H1 (cell line): ENCODE data around the gene VCPKMT. TPM values are rescaled to one million over a fixed set of nuclear protein-coding genes. Genes with fewer than 3 reads are reported as not detected.

Experiments used
- CTCF ChIA-PET: fragments of 300-600 bp; sonication (Branson Sonifier 250); formaldehyde crosslinking; loops from one replicate; lab custom pipeline; 2021; ENCODE audit not compliant: partially characterized antibody; lab: Charles Lee
- POLR2A ChIA-PET: fragments of 300-600 bp; sonication (Branson Sonifier 250); formaldehyde crosslinking; loops from one replicate; lab custom pipeline; 2021; ENCODE audit warnings: inconsistent platforms; ENCODE audit not compliant: partially characterized antibody; lab: Charles Lee
- DNase-seq, 2 experiments: peaks; one replicate each; pipeline versions ENCODE4 v3.0.0 to v3.0.0-alpha.2; 2010 to 2022; ENCODE audit warnings: low spot score in 2 of 2, low read depth in 1 of 2, mixed read lengths in 1 of 2
- FAIRE-seq: peaks from 2 replicates; lab custom pipeline; 2011; peaks lifted over from hg19 to GRCh38; lab: Jason Lieb, UNC
- H2AFZ ChIP-seq: 2 replicates; pipeline ENCODE4 v1.8.1; 2012; ENCODE audit warnings: low read length, inconsistent platforms
- H2AK5ac ChIP-seq: 2 replicates; pipeline ENCODE4 v1.6.1; 2013; ENCODE audit warnings: low read depth, low read length
- H2BK120ac ChIP-seq: replicated peaks from 2 replicates; pipeline ENCODE3; 2013; ENCODE audit warnings: low read depth, low read length, inconsistent platforms
- H2BK12ac ChIP-seq: 2 replicates; pipeline ENCODE4 v1.6.1; 2013; ENCODE audit warnings: low read depth, low read length
- H2BK15ac ChIP-seq: 2 replicates; pipeline ENCODE4 v1.6.1; 2013; ENCODE audit warnings: low read length
- H2BK20ac ChIP-seq: 2 replicates; pipeline ENCODE4 v1.6.1; 2013; ENCODE audit warnings: low read length
- H2BK5ac ChIP-seq: 2 replicates; pipeline ENCODE4 v1.6.1; 2013; ENCODE audit warnings: low read depth, low read length
- H3K14ac ChIP-seq: 2 replicates; pipeline ENCODE4 v1.6.1; 2013; ENCODE audit warnings: inconsistent platforms; ENCODE audit not compliant: insufficient read length
- H3K18ac ChIP-seq: 2 replicates; pipeline ENCODE4 v1.6.1; 2013; ENCODE audit warnings: low read length; ENCODE audit errors: extremely low read depth
- H3K23ac ChIP-seq: 2 replicates; pipeline ENCODE4 v1.6.1; 2013; ENCODE audit warnings: inconsistent platforms; ENCODE audit not compliant: insufficient read length
- H3K23me2 ChIP-seq: 2 replicates; pipeline ENCODE4 v1.6.1; 2013; ENCODE audit warnings: low read depth, low read length
- H3K27ac ChIP-seq: 2 replicates; pipeline ENCODE4 v1.6.1; 2011; ENCODE audit warnings: low read depth, low read length, inconsistent platforms
- H3K27me3 ChIP-seq, 4 experiments: replicated peaks in 1 of 4; 1 replicate in 1 of 4; 2 replicates in 3 of 4; pipeline versions ENCODE4 v1.6.1 to v1.8.1; 2011 to 2013; ENCODE audit warnings: low read length in 3 of 4, mild to moderate bottlenecking in 3 of 4, inconsistent platforms in 2 of 4, mixed read lengths in 2 of 4, moderate library complexity in 1 of 4; ENCODE audit not compliant: control insufficient read depth in 3 of 4, insufficient read depth in 3 of 4; ENCODE audit errors: extremely low read depth in 1 of 4
- H3K36me3 ChIP-seq, 4 experiments: 2 replicates each; pipeline versions ENCODE4 v1.6.1 to v1.8.1; 2011 to 2013; ENCODE audit warnings: mild to moderate bottlenecking in 4 of 4, low read length in 3 of 4, moderate library complexity in 2 of 4, control low read depth in 1 of 4, inconsistent platforms in 1 of 4; ENCODE audit not compliant: insufficient read depth in 4 of 4, control insufficient read depth in 2 of 4
- H3K4ac ChIP-seq: replicated peaks from 2 replicates; pipeline ENCODE3; 2013; ENCODE audit warnings: low read length, low read depth, mixed read lengths, inconsistent platforms; ENCODE audit not compliant: insufficient read length
- H3K4me1 ChIP-seq, 4 experiments: replicated peaks in 1 of 4; 1 replicate in 1 of 4; 2 replicates in 3 of 4; pipeline versions ENCODE4 v1.6.1 to v1.8.1; 2011 to 2013; ENCODE audit warnings: low read length in 3 of 4, inconsistent platforms in 2 of 4, mixed read lengths in 1 of 4; ENCODE audit not compliant: insufficient read depth in 4 of 4, control insufficient read depth in 3 of 4
- H3K4me2 ChIP-seq, 2 experiments: 2 replicates each; pipeline versions ENCODE4 v1.6.1 to v1.8.1; 2011 to 2013; ENCODE audit warnings: low read depth in 2 of 2, low read length in 2 of 2, control low read depth in 1 of 2, inconsistent platforms in 1 of 2, mild to moderate bottlenecking in 1 of 2; ENCODE audit not compliant: insufficient read depth in 1 of 2
- H3K4me3 ChIP-seq, 4 experiments: fragments of 200-600, 300-600 bp in 1 of 4; sonication (generic), shearing (Covaris generic), sonication (Bioruptor Twin) in 1 of 4; 2 replicates each; pipeline versions ENCODE4 v1.5.1 to v1.8.1; 2011 to 2016; ENCODE audit warnings: low read length in 4 of 4, low read depth in 3 of 4, control low read depth in 2 of 4, inconsistent platforms in 2 of 4, mild to moderate bottlenecking in 2 of 4, mixed read lengths in 1 of 4, moderate library complexity in 1 of 4; ENCODE audit not compliant: insufficient read depth in 2 of 4; ENCODE audit errors: extremely low read depth in 1 of 4
- H3K56ac ChIP-seq: replicated peaks from 2 replicates; pipeline ENCODE3; 2013; ENCODE audit warnings: low read depth, mild to moderate bottlenecking, mixed read lengths, low read length, inconsistent platforms; ENCODE audit not compliant: insufficient read length
- H3K79me1 ChIP-seq: 2 replicates; pipeline ENCODE4 v1.6.1; 2013; ENCODE audit warnings: low read depth, low read length, control low read depth
- H3K79me2 ChIP-seq, 2 experiments: 2 replicates each; pipeline versions ENCODE4 v1.6.1 to v1.8.1; 2012 to 2013; ENCODE audit warnings: low read length in 2 of 2, mild to moderate bottlenecking in 2 of 2, inconsistent platforms in 1 of 2; ENCODE audit not compliant: insufficient read depth in 2 of 2, control insufficient read depth in 1 of 2
- H3K9ac ChIP-seq, 4 experiments: replicated peaks in 1 of 4; 1 replicate in 1 of 4; 2 replicates in 3 of 4; pipeline versions ENCODE4 v1.6.1 to v1.8.1; 2011 to 2013; ENCODE audit warnings: low read depth in 3 of 4, low read length in 3 of 4, control low read depth in 2 of 4, mild to moderate bottlenecking in 2 of 4, moderate library complexity in 2 of 4, inconsistent platforms in 1 of 4; ENCODE audit errors: extremely low read depth in 1 of 4
- H3K9me3 ChIP-seq, 2 experiments: 2 replicates each; pipeline versions ENCODE4 v1.6.1 to v1.8.1; 2012 to 2013; ENCODE audit warnings: mild to moderate bottlenecking in 2 of 2, moderate library complexity in 2 of 2, control low read depth in 1 of 2, inconsistent platforms in 1 of 2, low read depth in 1 of 2, low read length in 1 of 2, mixed read lengths in 1 of 2; ENCODE audit not compliant: insufficient read depth in 2 of 2
- H4K20me1 ChIP-seq, 2 experiments: replicated peaks in 1 of 2; 2 replicates each; pipeline versions ENCODE3 to v1.8.1; 2011 to 2013; ENCODE audit warnings: inconsistent platforms in 2 of 2, low read length in 2 of 2, mild to moderate bottlenecking in 1 of 2; ENCODE audit not compliant: insufficient read depth in 2 of 2, control insufficient read depth in 1 of 2
- H4K5ac ChIP-seq: 2 replicates; pipeline ENCODE4 v1.6.1; 2013; ENCODE audit warnings: low read length, low read depth, mixed read lengths, inconsistent platforms; ENCODE audit not compliant: insufficient read length
- H4K8ac ChIP-seq: 2 replicates; pipeline ENCODE4 v1.8.0; 2013; ENCODE audit warnings: mild to moderate bottlenecking, moderate library complexity, low read length, inconsistent platforms; ENCODE audit not compliant: insufficient read depth; ENCODE audit errors: extremely low read depth
- H4K91ac ChIP-seq: replicated peaks from 2 replicates; pipeline ENCODE3; 2013; ENCODE audit warnings: low read length, mixed read lengths, inconsistent platforms; ENCODE audit not compliant: insufficient read length
- ATF3 ChIP-seq: IDR thresholded peaks from 2 replicates; pipeline ENCODE4 v1.6.1; 2011; ENCODE audit warnings: low read depth, mild to moderate bottlenecking, low read length; ENCODE audit not compliant: insufficient read depth
- CEBPB ChIP-seq: IDR thresholded peaks from 2 replicates; pipeline ENCODE4 v1.6.1; 2012; ENCODE audit warnings: low read depth, low read length
- CREB1 ChIP-seq: IDR thresholded peaks from 2 replicates; pipeline ENCODE4 v1.6.1; 2012; ENCODE audit warnings: inconsistent platforms
- CTBP2 ChIP-seq: IDR thresholded peaks from 2 replicates; pipeline ENCODE4 v1.7.0; 2011; ENCODE audit warnings: borderline replicate concordance, mild to moderate bottlenecking, moderate library complexity, mixed read lengths, low read length; ENCODE audit not compliant: insufficient read depth, insufficient read length
- E2F6 ChIP-seq: IDR thresholded peaks from 2 replicates; pipeline ENCODE4 v1.6.1; 2012; ENCODE audit warnings: inconsistent platforms
- GTF2F1 ChIP-seq: IDR thresholded peaks from 2 replicates; pipeline ENCODE4 v1.6.1; 2012; ENCODE audit warnings: low read depth, low read length, improper control_type of control experiment, borderline replicate concordance
- MAX ChIP-seq: IDR thresholded peaks from 2 replicates; pipeline ENCODE4 v1.6.1; 2012; ENCODE audit warnings: inconsistent platforms
- RAD21 ChIP-seq, 2 experiments: IDR thresholded peaks in 1 of 2; conservative IDR thresholded peaks in 1 of 2; 2 replicates each; pipeline ENCODE4 v1.6.1; 2011; ENCODE audit warnings: low read depth in 2 of 2, low read length in 2 of 2, improper control_type of control experiment in 1 of 2, inconsistent platforms in 1 of 2, mild to moderate bottlenecking in 1 of 2, moderate library complexity in 1 of 2
- RFX5 ChIP-seq: IDR thresholded peaks from 2 replicates; pipeline ENCODE4 v1.6.1; 2011; ENCODE audit warnings: low read depth, low read length, improper control_type of control experiment, borderline replicate concordance
- SIRT6 ChIP-seq: IDR thresholded peaks from one replicate; pipeline ENCODE4 v1.7.1; 2012; ENCODE audit warnings: low read length, inconsistent platforms
- SIX5 ChIP-seq: IDR thresholded peaks from 2 replicates; pipeline ENCODE4 v1.6.1; 2011; ENCODE audit warnings: mild to moderate bottlenecking, low read depth, low read length
- WGBS, 2 experiments: shearing (Covaris generic) in 1 of 2; methylation state at CpG; one replicate each; pipeline versions ENCODE4 v1.1.6 to v1.1.7; 2013 to 2015; ENCODE audit warnings: low lambda C conversion rate in 2 of 2, mixed read lengths in 2 of 2, inconsistent platforms in 1 of 2, low coverage in 1 of 2, missing lambda C conversion rate in 1 of 2; ENCODE audit not compliant: insufficient replicate concordance in 2 of 2, insufficient coverage in 1 of 2, insufficient read length in 1 of 2; ENCODE audit errors: extremely low coverage in 1 of 2, missing lambda C conversion rate in 1 of 2; 5-methylcytosine and 5-hydroxymethylcytosine counted together
- polyA plus RNA-seq, 7 experiments: library from polyadenylated mRNA; depleted of rRNA in 3 of 7; stranded (reverse) in 5 of 7; unstranded in 2 of 7; fragments of >200 nt in 5 of 7; fragments of 200-250 nt in 2 of 7; gene quantifications; 1 replicate in 5 of 7; 2 replicates in 1 of 7; 4 replicates in 1 of 7; pipeline versions ENCODE4 v1.2.1 to v1.2.3, GENCODE V29; 2011 to 2013; ENCODE audit warnings: missing spikeins in 2 of 7, mixed read lengths in 2 of 7
- total RNA-seq: library from RNA; stranded (reverse); fragmentation: NEBNext Ultra II Directional; extraction: Animal tissue kit (Norgen Biotek cat#: 25700); gene quantifications from 2 replicates; pipeline ENCODE4 v1.2.1, GENCODE V29; 2021

The VCPKMT gene
- total and polyA plus RNA-seq, 2 of the 8 experiments (the other 6 are each of a cell fraction or from before 2014, with no cell fraction given), result 3.8 to 7.1 TPM

GRCh38 chr14:50091240-50091913 lies 25.0 kb downstream of the VCPKMT start:
- no peak overlapping the region for H3K23ac ChIP-seq
- H2BK12ac ChIP-seq, result peak overlapping the region; percentile 51; the same call in 1 of the 2 replicates
- H3K27ac ChIP-seq, result no peak overlapping the region; the same call in 1 of the 2 replicates
- H3K79me1 ChIP-seq, result no peaks in the 10 kb centered on the region
- ChIA-PET CTCF (interaction anchor here (1.1 to 4.2 kb wide), 9 partner anchors 9 to 230 kb away, joined by 3 to 47 read pairs (median 4); no protein-coding TSS in a partner anchor), POLR2A (interaction anchor here (0.6 to 1.9 kb wide), 3 partner anchors 15 to 150 kb away, joined by 3 to 5 read pairs (median 4); partner anchors contain the start of gene VCPKMT)
- no peaks in the 10 kb centered on the region; a peak in 1 of 7 replicates for H3K27me3 ChIP-seq
- FAIRE-seq (no peak), DNase-seq (no peak)
- H3K56ac ChIP-seq, result no peak overlapping the region
- H4K8ac ChIP-seq, result no peak overlapping the region
- H2BK5ac ChIP-seq, result no peak overlapping the region
- no peak overlapping the region for H3K18ac ChIP-seq
- peak overlapping the region; percentile 52; the same call in 1 of the 2 replicates for H2BK20ac ChIP-seq
- H2BK15ac ChIP-seq, result peak overlapping the region; percentile 54
- H4K91ac ChIP-seq, result no peak overlapping the region
- no peak overlapping the region for H2AFZ ChIP-seq
- H4K5ac ChIP-seq, result no peak overlapping the region
- no peaks in the 10 kb centered on the region; the same call in 1 of the 2 replicates for H3K23me2 ChIP-seq
- H3K4me2 ChIP-seq, result no peak overlapping the region
- no peaks in the 10 kb centered on the region for H3K9me3 ChIP-seq
- H3K79me2 ChIP-seq, result no peaks in the 10 kb centered on the region
- H3K14ac ChIP-seq, result no peak overlapping the region
- H2BK120ac ChIP-seq, result no peak overlapping the region
- 91% methylated on average over 7 of the region's 7 CpGs; no CpG with 5 or more reads in 1 of the 2 experiments for WGBS, 2 experiments
- H3K4me1 ChIP-seq, result peaks cover 0 to 5% (median 3%) of the 10 kb centered on the region in 4 experiments; a peak in 3 of 7 replicates
- no peak overlapping the region for H3K4ac ChIP-seq
- no peak overlapping the region for H3K4me3 ChIP-seq
- no peak overlapping the region for H3K9ac ChIP-seq
- H4K20me1 ChIP-seq, result no peaks in the 10 kb centered on the region
- no peak overlapping the region for H2AK5ac ChIP-seq
- no peaks in the 10 kb centered on the region for H3K36me3 ChIP-seq
- TF ChIP-seq RFX5, result no peak
- no peak for TF ChIP-seq CEBPB
- TF ChIP-seq SIRT6, result no peak
- no peak for TF ChIP-seq MAX
- TF ChIP-seq GTF2F1, result no peak
- no peak for TF ChIP-seq ATF3
- no peak for TF ChIP-seq CREB1
- TF ChIP-seq RAD21 (IDR thresholded peaks at IDR 0.05 in 1 of 2, conservative IDR thresholded peaks at IDR 0.05 in 1 of 2; ENCODE audit: low read depth in 2 of 2, low read length in 2 of 2), result no peak
- TF ChIP-seq CTBP2, result no peak
- no peak for TF ChIP-seq E2F6
- TF ChIP-seq SIX5, result no peak
